Amniotic epithelial cell (primary cell): ENCODE data around the gene ATMIN.

Source experiments
- DNase-seq: peaks from one replicate; pipeline ENCODE4 v3.0.0-alpha.2; 2010; ENCODE audit warnings: low read depth

Gene ATMIN

GRCh38 chr16:81067166-81067565, 31.5 kb downstream of the ATMIN start:
- DNase-seq: peak; percentile 91

DNA sequence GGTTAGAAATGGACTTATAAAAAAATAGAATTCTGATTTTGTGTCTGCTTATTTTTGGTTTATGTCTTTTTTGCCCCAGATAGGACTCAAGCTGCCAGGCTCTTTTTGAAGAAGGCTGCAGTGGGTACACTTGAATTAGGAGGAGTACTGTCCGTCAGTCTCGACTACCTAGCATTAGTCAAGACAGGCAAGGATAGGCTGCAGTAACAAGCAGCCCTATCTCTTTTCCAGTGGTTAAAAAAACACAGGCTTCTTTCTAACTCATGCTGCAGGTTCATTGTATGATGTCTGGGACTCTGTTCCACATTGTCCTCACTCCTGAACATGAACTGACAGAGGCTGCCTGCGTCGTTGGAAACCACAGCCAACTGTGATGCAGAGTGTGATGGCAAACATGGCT, 33.4 kb downstream of the ATMIN start:
- DNase-seq: no peak

GRCh38 chr16:81070979-81071378, 35.3 kb downstream of the ATMIN start:
- no peak for DNase-seq

GRCh38 chr16:81071805-81072204, 36.2 kb downstream of the ATMIN start:
- peak; percentile 79 for DNase-seq

DNA sequence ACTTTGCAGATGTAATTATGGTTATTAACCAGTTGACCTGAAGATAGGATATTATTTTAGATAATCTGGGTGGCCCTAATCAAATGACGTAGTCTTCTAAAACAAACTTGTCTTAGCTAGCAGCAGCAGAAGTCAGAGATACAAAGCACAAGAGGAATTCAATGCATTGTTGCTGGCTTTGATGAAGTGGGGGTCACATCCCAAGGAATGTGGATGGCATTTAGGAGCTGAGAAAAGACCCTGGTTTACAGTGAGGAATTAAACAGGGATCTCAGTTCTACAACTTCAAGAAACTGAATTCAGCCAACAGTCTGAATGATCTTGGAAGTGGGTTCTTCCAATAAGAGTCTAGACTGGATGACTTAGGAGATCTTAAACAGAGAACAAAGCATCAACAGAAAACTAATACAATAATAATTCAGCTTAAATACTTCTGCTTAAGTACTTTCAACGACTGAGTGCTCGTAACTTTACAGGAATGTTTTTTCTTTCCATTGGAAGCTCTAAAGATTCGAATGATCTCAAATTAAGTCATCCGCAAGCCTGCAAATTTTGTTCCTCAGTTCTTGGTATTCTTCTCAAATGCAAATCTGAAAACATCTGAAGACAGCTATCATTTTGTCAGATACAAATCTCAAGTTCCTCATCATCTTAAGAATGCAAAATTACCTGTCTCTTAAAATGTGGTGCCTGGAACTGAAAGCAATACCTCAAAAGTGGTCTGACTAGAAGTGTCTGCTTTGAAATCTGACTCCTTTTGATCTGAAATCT, 38.1 kb downstream of the ATMIN start:
- no peak for DNase-seq

GRCh38 chr16:81076566-81077075, 41.0 kb downstream of the ATMIN start:
- peak; percentile 80 for DNase-seq

DNA sequence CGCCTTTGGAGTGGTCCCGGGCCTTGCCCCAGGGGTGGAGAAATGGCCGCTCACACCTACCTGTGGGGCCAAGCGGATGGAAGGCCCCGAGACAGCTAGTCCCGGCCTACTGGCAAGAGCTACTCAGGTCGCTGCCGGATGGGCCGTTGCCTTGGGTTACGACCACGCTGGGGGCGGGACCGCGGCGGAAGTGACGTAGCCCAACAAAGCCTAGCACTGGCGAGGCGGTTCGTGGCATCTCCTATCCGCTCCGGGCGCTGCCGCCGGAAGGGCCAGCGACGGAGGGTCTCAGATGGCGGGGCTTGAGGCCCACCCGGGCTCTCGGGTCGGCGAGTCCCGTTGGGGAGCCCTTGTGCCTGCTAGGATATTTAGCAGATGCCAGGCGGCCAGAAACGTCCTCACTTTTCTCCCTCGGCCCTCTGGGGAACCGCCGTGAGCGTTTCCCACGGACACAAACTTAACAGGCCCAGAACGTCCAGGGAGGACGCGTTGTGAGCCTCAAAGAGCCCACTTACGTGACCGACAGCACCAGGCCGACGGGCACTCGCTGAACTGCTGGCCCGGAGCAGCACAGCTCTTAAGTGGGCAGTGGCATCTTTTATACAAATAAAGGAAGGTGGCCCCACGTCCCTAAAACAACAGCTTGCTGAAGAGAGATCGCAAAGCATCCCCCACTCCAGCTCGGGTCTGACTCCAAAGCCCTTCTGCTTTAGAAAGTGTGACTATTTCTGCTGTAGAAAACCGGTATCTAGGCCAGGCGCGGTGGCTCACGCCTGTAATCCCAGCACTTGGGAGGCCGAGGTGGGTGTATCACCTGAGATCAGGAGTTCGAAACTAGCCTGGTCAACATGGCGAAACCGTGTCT, 41.7 kb downstream of the ATMIN start, which contains the start of gene C16orf46:
Gene C16orf46, minus strand, starts transcription at position 163 of the 865 bp plus-strand sequence. CDS start 13,283 bp downstream, outside the sequence.
- DNase-seq: peak; percentile 95

- DNase-seq: no peak
These were observed 44.6 kb downstream of the ATMIN start for GRCh38 chr16:81080233-81080632.

DNA sequence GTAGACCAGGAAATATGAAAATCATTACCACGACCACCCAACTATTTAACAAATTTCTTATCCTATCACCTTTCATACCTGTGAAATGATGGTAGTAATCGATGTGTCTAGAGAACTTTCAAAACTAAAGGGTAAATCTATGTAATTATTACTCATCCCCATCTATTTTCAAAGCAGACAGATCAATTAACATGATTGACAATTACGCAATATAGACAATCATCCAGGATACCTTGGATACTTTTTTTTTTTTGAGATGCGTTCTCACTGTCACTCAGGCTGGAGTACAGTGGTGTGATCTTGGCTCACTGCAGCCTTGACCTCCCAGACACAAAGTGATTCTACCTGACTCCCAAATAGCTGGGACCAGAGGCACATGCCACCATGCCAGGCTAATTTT, 45.4 kb downstream of the ATMIN start:
- no peak for DNase-seq

GRCh38 chr16:81088836-81089235, 53.2 kb downstream of the ATMIN start:
- no peak for DNase-seq

DNA sequence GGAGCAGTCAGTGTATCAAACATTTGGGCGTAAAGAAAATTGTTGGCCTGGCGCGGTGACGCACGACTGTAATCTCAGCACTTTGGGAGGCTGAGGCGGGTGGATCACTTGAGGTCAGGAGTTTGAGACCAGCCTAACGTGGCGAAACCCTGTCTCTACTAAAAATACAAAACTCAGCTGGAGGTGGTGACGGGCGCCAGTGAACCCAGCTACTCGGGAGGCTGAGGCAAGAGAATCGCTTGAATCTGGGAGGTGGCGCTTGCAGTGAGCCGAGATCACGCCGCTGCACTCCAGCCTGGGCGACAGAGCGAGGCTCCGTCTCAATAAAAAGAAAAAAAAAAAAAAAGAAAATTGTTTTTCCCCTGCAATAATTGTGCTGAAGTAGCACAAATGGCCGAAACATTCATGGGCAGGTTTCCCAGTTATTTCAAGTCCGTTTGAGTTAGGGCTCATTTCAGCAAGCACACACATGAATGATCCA, 59.2 kb downstream of the ATMIN start:
- peak; percentile 24 for DNase-seq

- DNase-seq: no peak
These were observed 60.0 kb downstream of the ATMIN start for GRCh38 chr16:81095653-81095952.

DNA sequence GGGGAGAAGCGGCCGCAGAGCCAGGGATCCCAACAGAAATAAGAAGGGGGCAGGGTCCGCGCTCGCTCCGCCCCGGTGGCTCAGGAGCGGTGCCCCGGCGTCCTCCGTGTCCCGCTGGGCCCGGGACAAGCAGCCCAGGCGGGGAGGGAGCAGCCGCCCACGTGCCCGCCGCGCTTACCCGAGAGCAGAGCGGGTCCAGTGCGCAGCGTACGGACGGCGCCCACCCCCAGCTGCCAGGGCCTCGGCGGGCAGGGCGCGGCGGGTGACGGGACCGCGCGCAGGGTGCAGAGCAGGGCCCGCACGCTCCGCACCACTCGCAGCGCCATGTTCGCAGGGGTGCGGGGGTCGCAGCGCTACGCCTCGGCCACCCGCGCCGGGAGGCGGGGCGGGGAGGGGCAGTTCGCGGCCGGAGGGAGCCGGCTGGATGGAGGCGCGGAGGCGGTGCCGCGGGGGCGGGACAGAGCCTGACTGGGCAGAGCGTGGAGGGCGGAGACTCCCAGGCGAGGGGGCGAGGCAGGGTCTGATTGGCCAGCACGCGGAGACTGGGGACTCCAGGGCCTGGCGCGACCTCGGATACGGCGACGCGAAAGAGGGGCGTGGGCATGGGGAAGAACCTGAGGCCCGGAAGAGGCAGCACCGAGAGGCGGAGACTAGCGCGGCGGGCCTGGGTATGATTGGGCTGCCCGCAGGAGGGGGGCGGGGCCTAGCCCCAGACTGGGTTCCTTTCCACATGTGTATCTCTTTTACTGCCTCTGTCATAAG, 60.5 kb downstream of the ATMIN start, which contains the start of gene GCSH:
Gene GCSH, minus strand, starts transcription at position 443 of the 762 bp plus-strand sequence. Its CDS starts 117 bp downstream, at position 326.
- DNase-seq: peak; percentile 98

GRCh38 chr16:81096715-81097208, 61.1 kb downstream of the ATMIN start:
- no peak for DNase-seq
